Measurements from ENCODE around the gene BRD3.
A peak's percentile ranks its signal among the peaks of the same experiment; 100 is the strongest.
"Not testable (repeated sequence)": the region's sequence is repeated elsewhere in the genome, so short reads cannot be mapped to it uniquely, and the experiment has no call there.

The BRD3 gene

DNA sequence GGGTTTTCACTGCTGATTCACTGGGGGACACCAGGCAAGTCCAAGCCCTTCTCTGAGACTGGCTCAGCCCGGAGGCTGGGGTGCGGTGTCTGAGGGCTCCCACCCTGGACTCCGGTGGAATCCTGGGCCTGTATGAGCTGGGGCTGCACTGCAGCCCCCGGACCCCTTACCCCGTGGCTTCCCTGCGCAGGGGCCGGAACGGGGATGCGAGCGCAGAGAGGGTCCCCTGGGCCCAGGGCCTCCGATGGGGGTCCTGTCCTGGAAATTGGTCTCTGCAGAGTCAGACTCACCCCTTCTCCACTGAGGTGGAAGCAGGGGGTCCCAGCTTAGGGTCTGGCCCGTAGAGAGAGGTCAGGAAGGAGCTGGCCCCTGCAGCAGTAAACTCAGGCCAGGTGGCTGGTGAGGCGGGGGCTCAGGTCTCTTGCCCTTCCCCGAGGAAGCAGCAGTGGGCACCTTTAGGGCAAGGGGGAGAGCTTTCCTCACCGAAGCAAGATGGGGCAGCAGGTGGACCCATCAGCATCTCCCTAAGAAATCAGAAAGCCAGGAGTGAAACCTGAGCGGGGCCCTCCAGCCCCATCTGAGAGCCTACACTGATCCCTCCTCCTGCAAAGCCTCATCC, 74.1 kb downstream of the BRD3 start:
- no peak for DNase-seq (ENCODE audit: low spot score)

GRCh38 chr9:133992780-133993634, 74.8 kb downstream of the BRD3 start:
- DNase-seq (ENCODE audit: low spot score), result peak; percentile 46

- DNase-seq (ENCODE audit: low spot score), result peak; percentile 38
Measured at GRCh38 chr9:133991964-133992779, 75.7 kb downstream of the BRD3 start, which contains the start of gene VAV2. VAV2 (minus strand) TSS chr9:133992324; CDS start chr9:133992278, 46 bp downstream.

GRCh38 chr9:133991214-133991921, 76.5 kb downstream of the BRD3 start:
- no peak for DNase-seq (ENCODE audit: low spot score)

DNA sequence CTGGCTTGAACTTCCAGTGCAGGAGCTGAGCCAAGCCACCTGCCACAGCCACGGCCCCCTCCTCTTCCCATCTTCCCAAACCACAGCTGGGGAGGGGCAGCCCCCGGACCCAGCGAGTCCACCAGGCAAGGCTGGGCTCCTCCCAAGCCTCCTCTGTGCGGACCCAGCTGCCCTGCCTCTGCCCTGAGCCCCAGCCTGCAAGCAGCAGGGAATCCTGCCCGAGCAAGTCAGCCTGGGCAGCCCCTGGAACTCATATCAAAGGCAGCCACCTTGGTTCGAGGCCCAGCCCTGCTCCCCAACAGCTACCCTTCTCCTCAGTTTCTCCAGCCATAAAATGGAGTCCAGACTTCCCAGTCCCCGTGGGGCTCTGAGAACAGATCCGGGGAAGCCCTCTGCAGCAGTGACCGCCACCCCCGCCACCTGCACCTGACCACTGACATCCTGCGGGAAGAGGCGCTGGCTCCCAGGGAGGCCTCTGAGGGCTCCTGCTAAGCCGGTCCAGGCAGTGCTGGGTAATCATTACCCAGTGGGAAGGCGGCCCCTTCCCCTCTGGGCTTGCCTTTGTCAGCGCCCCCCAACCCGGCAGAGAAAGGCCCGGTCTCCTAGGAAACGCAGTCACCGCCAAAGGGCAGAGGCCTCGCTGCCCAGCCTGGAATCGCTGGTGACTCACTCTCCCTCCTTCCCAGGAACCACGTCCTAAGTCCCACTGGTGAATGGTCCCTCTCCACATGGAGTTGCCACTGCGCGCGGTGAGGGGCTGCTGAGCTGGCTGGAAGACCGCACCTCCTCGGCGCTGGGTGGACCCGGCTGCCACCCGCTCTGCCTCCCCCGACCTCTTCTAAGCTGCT, 77.2 kb downstream of the BRD3 start:
- DNase-seq (ENCODE audit: low spot score), result no peak

- no peak for DNase-seq (ENCODE audit: low spot score)
Measured at GRCh38 chr9:133989625-133990365, 78.0 kb downstream of the BRD3 start.

- DNase-seq (ENCODE audit: low spot score), result not testable (repeated sequence)
Measured at GRCh38 chr9:133988771-133989170, 79.1 kb downstream of the BRD3 start.

GRCh38 chr9:133987946-133988665, 79.7 kb downstream of the BRD3 start:
- DNase-seq (ENCODE audit: low spot score), result no peak

GRCh38 chr9:133987446-133987788, 80.4 kb downstream of the BRD3 start:
- no peak for DNase-seq (ENCODE audit: low spot score)

DNA sequence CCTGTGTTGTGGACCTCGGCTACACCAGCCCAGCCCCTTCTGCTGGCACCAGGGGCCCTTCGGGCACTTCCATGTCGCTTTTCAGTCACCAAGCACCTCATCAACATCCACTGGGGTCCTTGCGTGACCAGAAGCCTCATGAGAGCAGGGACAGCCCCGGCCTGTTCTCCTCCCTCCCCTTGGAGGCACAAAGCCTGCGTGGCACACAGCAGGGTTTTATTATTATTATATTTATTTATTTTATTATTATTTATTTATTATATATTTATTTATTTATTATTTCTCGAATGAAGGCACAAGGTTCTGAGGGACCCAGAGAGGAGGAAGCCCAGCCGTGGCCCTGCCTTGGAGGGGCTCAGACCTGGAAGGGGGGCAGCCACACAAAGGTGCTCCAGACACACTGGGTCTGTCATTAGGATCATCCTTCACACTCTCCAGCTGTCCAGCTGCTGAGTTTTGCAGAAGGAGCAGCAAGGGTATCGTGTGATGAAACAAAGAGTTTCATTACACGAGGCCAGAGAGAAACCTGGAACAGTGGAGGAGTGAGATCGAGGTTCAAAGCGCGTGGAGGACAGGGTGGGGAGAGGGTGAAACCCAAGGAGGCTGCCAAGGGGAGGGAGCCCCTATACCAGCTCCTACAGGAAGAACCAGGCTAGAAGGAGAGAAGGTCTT, 80.9 kb downstream of the BRD3 start:
- DNase-seq (ENCODE audit: low spot score), result no peak

GRCh38 chr9:133986061-133986460, 81.8 kb downstream of the BRD3 start:
- no peak for DNase-seq (ENCODE audit: low spot score)

- DNase-seq (ENCODE audit: low spot score), result no peak
Measured at GRCh38 chr9:133982971-133983720, 84.7 kb downstream of the BRD3 start.

- no peak for DNase-seq (ENCODE audit: low spot score)
Measured at GRCh38 chr9:133981958-133982681, 85.7 kb downstream of the BRD3 start.

GRCh38 chr9:133981589-133981957, 86.3 kb downstream of the BRD3 start:
- no peak for DNase-seq (ENCODE audit: low spot score)

GRCh38 chr9:133980864-133981588, 86.8 kb downstream of the BRD3 start:
- DNase-seq (ENCODE audit: low spot score), result no peak

Data from activated CD4-positive, alpha-beta T cell treated with anti-CD3 and anti-CD28 coated beads, Interleukin-2, Interleukin-4, amounts not matched to agents 100 ng/mL and 50 ng/mL, durations not matched to agents 16 hours and 8 hours (primary cell).